ENCODE measurements around the gene SLC22A8. TPM values are rescaled to one million over a fixed set of nuclear protein-coding genes. Genes with fewer than 3 reads are reported as not detected.
A peak's percentile ranks its signal among the peaks of the same experiment; 100 is the strongest.

SLC22A8 gene
- total RNA-seq, 4 donors from 2014 or later: not detected

DNA sequence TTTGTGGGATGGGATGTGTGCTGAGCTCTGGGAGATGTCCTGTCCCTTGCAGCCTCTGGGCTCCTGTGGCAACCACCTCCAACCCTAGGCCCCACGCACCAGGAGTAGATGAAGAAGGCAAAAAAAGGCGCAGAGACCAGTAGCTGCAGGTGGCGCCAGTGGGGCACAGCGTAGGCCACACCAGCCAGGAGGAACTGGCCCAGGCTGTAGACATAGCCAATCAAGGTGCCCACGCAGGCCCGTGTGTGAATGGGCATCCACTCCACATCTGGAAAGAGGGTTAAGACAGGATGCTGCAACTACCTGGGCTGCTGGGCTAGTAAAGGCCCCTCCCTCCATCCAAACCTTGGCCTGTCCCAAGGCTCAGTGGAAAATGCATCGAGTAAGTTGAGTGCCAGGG is 33.9 kb downstream of the SLC22A8 start:
- WGBS, 2 donors (ENCODE audit: low coverage in 1 of 2): 86% methylated on average over 7 of the region's 7 CpGs; no CpG with 5 or more reads in 1 of the 2 donors
- Histone ChIP-seq H3K27ac (no peak overlapping the region), H3K9me3 (no peaks in the 10 kb centered on the region), H3K27me3 (no peaks in the 10 kb centered on the region), H3K4me1 (no peaks in the 10 kb centered on the region), H3K4me3 (no peak overlapping the region), H3K36me3 (no peaks in the 10 kb centered on the region)
- intact Hi-C loops (cut with DNase I; ENCODE audit: low total_unique reads): no loop called here
- DNase-seq: no peak
- TF ChIP-seq EP300 (IDR thresholded peaks at IDR 0.05; ENCODE audit: low read depth) (no peak), POLR2A (IDR thresholded peaks at IDR 0.05) (no peak)
- in situ Hi-C loops (cut with MboI; ENCODE audit: low pct_ligation_motif_present in 1 of 4, low pct_unique_long_range_greater_than_20kb in 1 of 4, low sequenced_read_pairs in 3 of 4): no loop called here

DNA sequence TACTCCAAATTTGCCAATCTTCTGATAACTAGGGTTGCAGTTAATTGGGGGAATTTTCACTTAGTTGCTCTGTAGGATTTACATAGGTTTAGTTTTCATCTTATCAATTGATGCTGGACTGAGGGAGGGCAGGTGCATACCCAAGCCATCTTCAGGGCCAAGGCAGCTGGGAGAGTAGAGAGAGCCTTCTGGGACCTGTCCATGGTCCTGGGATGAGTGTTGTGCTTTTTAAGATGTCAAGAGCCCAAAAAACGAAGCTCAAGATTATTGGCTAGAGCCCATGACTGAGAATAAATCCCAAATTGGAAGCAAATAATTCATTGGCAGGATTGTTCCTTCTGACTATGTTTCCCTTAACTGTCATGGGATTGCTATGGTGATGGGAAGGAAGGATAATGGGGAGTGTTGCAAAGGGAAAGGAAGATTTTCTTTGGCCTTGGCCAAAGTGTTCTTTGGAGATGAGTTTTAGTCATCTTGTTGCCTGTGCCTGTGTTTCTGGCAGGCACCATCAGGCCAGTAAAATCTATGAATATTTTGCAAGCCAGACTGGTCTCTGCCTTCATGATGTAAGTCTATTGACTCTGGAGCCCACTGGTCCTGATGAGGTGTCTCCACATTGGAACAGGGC is 35.4 kb downstream of the SLC22A8 start:
- H3K4me1 ChIP-seq: no peaks in the 10 kb centered on the region
- H3K9me3 ChIP-seq: no peaks in the 10 kb centered on the region
- no peak overlapping the region for H3K27ac ChIP-seq
- WGBS, 2 donors (ENCODE audit: low coverage in 1 of 2): 27 to 80% methylated on average over 1 of the region's 1 CpG
- no peak for TF ChIP-seq POLR2A (IDR thresholded peaks at IDR 0.05)
- in situ Hi-C loops (cut with MboI; ENCODE audit: low pct_ligation_motif_present in 1 of 4, low pct_unique_long_range_greater_than_20kb in 1 of 4, low sequenced_read_pairs in 3 of 4): no loop called here
- DNase-seq: no peak
- H3K4me3 ChIP-seq: no peak overlapping the region
- intact Hi-C loops (cut with DNase I; ENCODE audit: low total_unique reads): no loop called here
- no peaks in the 10 kb centered on the region for H3K27me3 ChIP-seq
- no peaks in the 10 kb centered on the region for H3K36me3 ChIP-seq

DNA sequence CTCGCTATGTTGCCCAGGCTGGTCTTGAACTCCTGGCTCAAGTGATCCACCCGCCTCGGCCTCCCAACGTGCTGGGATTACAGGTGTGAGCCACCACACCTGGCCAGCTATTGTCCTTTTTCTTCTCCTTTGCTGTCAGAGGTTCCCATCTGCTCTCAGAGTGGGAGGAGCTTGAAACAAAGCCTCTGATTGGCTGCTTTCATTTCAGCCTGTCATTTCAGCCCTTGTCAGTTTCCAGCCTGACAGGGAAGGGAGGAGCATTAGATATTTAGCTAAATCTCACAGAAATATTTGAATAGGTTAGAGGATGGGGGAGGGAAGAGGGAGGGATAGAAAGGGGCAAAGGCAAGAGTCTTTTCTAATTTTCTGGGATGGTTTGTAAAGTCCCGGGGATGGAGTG is 39.5 kb downstream of the SLC22A8 start:
- no peaks in the 10 kb centered on the region for H3K36me3 ChIP-seq
- WGBS, 2 donors (ENCODE audit: low coverage in 1 of 2): 74 to 80% methylated on average over 2 to 5 of the region's 5 CpGs
- peaks cover under 1% of the 10 kb centered on the region for H3K27me3 ChIP-seq
- peaks cover 0 to 5% (median 2%) of the 10 kb centered on the region in 4 donors for H3K4me1 ChIP-seq
- TF ChIP-seq POLR2AphosphoS5 (IDR thresholded peaks at IDR 0.05): no peak
- TF ChIP-seq, protein P1, sequence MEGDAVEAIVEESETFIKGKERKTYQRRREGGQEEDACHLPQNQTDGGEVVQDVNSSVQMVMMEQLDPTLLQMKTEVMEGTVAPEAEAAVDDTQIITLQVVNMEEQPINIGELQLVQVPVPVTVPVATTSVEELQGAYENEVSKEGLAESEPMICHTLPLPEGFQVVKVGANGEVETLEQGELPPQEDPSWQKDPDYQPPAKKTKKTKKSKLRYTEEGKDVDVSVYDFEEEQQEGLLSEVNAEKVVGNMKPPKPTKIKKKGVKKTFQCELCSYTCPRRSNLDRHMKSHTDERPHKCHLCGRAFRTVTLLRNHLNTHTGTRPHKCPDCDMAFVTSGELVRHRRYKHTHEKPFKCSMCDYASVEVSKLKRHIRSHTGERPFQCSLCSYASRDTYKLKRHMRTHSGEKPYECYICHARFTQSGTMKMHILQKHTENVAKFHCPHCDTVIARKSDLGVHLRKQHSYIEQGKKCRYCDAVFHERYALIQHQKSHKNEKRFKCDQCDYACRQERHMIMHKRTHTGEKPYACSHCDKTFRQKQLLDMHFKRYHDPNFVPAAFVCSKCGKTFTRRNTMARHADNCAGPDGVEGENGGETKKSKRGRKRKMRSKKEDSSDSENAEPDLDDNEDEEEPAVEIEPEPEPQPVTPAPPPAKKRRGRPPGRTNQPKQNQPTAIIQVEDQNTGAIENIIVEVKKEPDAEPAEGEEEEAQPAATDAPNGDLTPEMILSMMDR (IDR thresholded peaks at IDR 0.05): no peak
- in situ Hi-C loops (cut with MboI; ENCODE audit: low pct_ligation_motif_present in 1 of 4, low pct_unique_long_range_greater_than_20kb in 1 of 4, low sequenced_read_pairs in 3 of 4) (no loop called here), intact Hi-C loops (cut with DNase I; ENCODE audit: low total_unique reads) (no loop called here)
- no peaks in the 10 kb centered on the region for H3K9me3 ChIP-seq
- H3K27ac ChIP-seq: no peak overlapping the region
- DNase-seq: no peak
- no peak overlapping the region for H3K4me3 ChIP-seq

DNA sequence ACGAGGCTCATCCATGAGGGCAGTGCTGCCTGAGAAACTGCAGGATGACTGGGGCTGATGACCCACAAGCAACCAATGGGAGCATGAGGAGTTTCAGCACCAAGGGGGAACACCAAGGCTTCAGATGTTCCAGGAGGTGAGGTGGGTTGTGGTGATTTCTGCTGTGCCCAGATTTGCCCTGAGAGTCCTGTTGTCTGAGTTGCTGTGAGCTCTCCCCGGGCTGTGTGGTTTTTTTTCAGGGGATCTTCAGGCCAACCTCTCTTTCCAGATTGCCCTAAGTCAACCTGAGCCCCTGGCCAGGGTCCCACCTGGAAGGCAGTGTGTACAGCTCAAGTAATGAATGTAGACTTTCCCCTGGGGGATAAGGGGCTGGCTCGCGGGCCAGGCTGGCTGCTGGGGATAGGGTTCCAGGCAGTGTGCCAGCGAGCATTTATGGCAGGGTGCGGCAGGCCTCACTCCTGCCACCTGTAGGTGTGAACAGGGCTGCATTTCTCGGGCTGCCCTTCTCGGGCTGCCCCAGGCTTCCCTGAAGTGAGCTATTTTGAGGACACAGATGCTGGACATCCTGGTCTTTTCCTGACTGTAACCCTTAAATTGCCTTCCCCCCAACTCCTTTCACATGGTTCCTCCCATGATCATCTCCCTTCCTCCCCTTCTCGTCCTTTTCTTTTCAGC is 40.7 kb downstream of the SLC22A8 start:
- peak; percentile 85 for DNase-seq
- Histone ChIP-seq H3K9me3 (no peaks in the 10 kb centered on the region), H3K36me3 (no peaks in the 10 kb centered on the region), H3K27me3 (peaks cover 10% of the 10 kb centered on the region), H3K4me3 (no peak overlapping the region), H3K4me1 (peaks cover 0 to 5% (median 2%) of the 10 kb centered on the region in 4 donors), H3K27ac (no peak overlapping the region)
- TF ChIP-seq POLR2A (IDR thresholded peaks at IDR 0.05): no peak
- TF ChIP-seq, protein P1 (IDR thresholded peaks at IDR 0.05): peak; percentile 43 to 74 (median 59)
- 20 to 33% methylated on average over 1 to 9 of the region's 9 CpGs for WGBS, 2 donors (ENCODE audit: low coverage in 1 of 2)
- intact Hi-C loops (cut with DNase I; ENCODE audit: low total_unique reads) (no loop called here), in situ Hi-C loops (cut with MboI; ENCODE audit: low pct_ligation_motif_present in 1 of 4, low pct_unique_long_range_greater_than_20kb in 1 of 4, low sequenced_read_pairs in 3 of 4) (no loop called here)

DNA sequence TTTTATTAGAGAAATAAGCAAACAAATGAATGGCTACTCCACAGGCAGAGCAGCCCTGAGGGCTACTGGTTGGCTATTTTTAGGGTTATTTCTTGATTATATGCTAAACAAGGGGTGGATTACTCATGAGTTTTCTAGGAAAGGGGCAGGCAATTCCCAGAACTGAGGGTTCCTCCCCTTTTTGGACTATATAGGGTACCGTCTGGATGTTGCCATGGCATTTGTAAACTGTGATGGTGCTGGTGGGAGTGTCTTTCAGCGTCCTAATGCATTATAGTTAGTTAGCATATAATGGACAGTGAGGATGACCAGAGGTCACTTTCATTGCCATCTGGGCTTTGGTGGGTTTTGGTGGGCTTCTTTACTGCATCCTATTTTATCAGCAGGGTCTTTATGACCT is 50.1 kb downstream of the SLC22A8 start:
- H3K27ac ChIP-seq: no peak overlapping the region
- WGBS, 2 donors (ENCODE audit: low coverage in 1 of 2): 68% methylated on average over 2 of the region's 2 CpGs; no CpG with 5 or more reads in 1 of the 2 donors
- no peak for DNase-seq
- H3K4me3 ChIP-seq: no peak overlapping the region
- no peaks in the 10 kb centered on the region for H3K4me1 ChIP-seq
- intact Hi-C loops (cut with DNase I; ENCODE audit: low total_unique reads): no loop called here
- in situ Hi-C loops (cut with MboI; ENCODE audit: low pct_ligation_motif_present in 1 of 4, low pct_unique_long_range_greater_than_20kb in 1 of 4, low sequenced_read_pairs in 3 of 4): no loop called here
- H3K27me3 ChIP-seq: peaks cover 8% of the 10 kb centered on the region
- TF ChIP-seq POLR2AphosphoS5 (IDR thresholded peaks at IDR 0.05) (no peak), POLR2A (IDR thresholded peaks at IDR 0.05) (no peak), EP300 (IDR thresholded peaks at IDR 0.05; ENCODE audit: low read depth) (no peak)
- TF ChIP-seq, protein P1 (IDR thresholded peaks at IDR 0.05): no peak
- no peaks in the 10 kb centered on the region for H3K9me3 ChIP-seq
- no peaks in the 10 kb centered on the region for H3K36me3 ChIP-seq
